Measurements from ENCODE around the gene CDK11A. TPM values are rescaled to one million over a fixed set of nuclear protein-coding genes. Genes with fewer than 3 reads are reported as not detected.
A peak's percentile ranks its signal among the peaks of the same experiment; 100 is the strongest.

Gene CDK11A
- total RNA-seq, 4 donors from 2014 or later = 10.8 to 53.4 (median 23.8) TPM

DNA sequence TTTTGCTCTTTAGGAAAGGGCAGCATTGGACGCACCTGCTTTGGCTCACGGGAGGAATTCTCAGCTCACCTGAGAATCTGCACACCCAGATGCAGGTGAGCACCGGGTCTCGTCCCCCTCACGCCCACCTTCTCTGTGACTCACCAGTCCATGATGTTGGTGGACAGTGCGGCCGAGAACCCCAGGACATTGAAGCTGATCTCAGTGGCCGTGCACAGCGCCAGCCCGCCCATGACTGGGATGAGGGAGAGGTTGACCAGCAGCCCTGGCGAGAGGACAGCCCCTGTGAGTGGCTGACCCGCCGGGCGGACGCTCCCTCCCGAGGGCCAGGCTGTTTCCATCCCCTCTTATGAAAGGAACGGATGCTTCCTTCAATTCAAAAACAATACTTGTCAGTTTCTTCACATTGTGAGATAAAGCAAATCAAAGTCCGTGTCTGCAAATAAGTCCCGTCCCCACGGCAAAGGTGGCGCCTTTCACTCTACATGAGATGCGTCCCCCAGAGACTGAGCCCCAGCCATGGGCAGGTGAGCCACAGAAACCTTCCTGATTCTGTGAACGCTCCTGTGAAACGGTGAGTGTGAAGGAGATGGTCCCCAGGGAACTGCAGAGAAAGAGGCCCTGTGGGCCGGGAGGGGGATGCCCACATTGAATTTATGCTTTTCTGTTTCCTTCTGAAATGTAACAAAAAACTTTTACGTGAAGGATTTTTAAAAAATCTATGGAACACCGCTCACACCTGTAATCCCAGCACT is 52.6 kb downstream of the CDK11A start:
- H3K27me3 ChIP-seq = no peaks in the 10 kb centered on the region
- no peaks in the 10 kb centered on the region for H3K9me3 ChIP-seq
- peaks cover 0 to 79% of the 10 kb centered on the region in 2 donors for H3K36me3 ChIP-seq
- 80 to 100% methylated on average over 1 to 4 of the region's 27 CpGs for WGBS, 2 donors (ENCODE audit: low coverage in 1 of 2)
- ATAC-seq = no peak
- no peaks in the 10 kb centered on the region for H3K4me1 ChIP-seq
- TF ChIP-seq POLR2A (IDR thresholded peaks at IDR 0.05) (no peak), EP300 (IDR thresholded peaks at IDR 0.05) (no peak), POLR2AphosphoS5 (IDR thresholded peaks at IDR 0.05) (no peak)
- TF ChIP-seq, protein P1, sequence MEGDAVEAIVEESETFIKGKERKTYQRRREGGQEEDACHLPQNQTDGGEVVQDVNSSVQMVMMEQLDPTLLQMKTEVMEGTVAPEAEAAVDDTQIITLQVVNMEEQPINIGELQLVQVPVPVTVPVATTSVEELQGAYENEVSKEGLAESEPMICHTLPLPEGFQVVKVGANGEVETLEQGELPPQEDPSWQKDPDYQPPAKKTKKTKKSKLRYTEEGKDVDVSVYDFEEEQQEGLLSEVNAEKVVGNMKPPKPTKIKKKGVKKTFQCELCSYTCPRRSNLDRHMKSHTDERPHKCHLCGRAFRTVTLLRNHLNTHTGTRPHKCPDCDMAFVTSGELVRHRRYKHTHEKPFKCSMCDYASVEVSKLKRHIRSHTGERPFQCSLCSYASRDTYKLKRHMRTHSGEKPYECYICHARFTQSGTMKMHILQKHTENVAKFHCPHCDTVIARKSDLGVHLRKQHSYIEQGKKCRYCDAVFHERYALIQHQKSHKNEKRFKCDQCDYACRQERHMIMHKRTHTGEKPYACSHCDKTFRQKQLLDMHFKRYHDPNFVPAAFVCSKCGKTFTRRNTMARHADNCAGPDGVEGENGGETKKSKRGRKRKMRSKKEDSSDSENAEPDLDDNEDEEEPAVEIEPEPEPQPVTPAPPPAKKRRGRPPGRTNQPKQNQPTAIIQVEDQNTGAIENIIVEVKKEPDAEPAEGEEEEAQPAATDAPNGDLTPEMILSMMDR (IDR thresholded peaks at IDR 0.05) = no peak
- H3K27ac ChIP-seq = no peak overlapping the region
- H3K4me3 ChIP-seq = no peak overlapping the region

DNA sequence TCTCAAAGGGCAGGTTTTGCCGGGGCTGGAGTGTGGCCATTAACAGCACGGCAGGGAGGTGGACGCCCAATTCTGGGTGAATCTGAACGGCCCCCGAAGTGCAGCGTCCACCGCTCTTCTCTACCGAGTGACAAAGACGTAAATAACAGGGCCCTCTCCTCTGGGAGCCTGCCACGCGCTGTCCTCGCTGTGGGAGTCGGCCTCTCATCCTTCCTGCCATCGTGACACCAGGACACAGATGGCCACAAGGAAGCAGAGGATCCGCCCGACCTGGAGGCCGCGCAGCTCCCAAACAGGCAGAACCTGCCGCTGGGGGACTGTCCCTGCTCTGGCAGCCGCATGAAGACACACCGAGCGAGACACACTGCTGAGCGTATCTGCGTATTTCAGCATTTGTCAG is 53.3 kb downstream of the CDK11A start:
- H3K36me3 ChIP-seq = peaks cover 0 to 85% of the 10 kb centered on the region in 2 donors
- no peak for TF ChIP-seq POLR2AphosphoS5 (IDR thresholded peaks at IDR 0.05)
- TF ChIP-seq POLR2A (IDR thresholded peaks at IDR 0.05) = no peak
- TF ChIP-seq, protein P1 (IDR thresholded peaks at IDR 0.05) = no peak
- TF ChIP-seq EP300 (IDR thresholded peaks at IDR 0.05) = no peak
- 95 to 100% methylated on average over 3 to 4 of the region's 24 CpGs for WGBS, 2 donors (ENCODE audit: low coverage in 1 of 2)

DNA sequence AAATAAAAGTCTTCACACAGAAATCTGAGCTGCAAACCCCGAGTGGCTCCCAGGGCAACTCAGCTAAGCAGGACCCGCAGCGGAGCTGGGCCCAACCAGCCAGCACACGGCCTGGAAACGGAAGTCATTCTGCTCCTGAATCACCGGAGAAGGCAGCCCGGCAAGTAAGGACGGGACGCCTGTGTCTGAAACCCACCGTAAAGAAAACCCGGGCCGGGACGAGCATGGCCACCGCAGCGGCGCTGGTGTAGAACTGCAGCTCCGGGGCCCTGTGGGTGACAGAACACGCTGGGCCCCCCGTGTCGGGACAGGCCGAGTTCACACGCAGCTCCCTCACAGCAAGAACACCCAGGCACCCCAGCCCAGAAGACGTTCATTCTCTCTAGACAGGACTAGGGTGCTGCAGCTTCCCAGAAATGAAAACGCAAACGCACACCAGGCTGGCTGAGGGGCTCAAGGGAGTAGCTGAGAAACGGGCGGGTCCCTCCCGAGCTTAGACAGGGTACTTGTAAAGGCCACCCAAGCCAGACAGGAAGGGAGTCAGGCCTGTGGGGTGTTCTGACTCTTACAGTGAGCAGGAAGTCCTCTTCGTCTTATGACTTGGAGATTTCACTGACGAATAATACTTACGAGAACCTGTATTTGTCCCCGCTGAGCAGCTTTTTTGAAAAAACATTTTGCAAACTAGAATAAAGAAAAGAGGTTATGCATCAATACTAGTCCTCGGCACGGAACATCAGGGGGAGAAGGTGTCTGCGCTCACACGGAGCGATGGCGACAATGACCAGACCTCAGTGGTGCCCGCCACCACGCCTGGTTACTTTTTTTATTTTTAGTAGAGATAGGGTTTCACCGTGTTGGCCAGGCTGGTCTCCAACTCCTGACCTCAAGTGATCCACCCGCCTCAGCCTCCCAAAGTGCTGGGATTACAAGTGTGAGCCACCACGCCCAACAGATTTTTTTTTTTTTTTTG is 54.4 kb downstream of the CDK11A start:
- H3K36me3 ChIP-seq = peaks cover 0 to 91% of the 10 kb centered on the region in 2 donors
- H3K9me3 ChIP-seq = no peaks in the 10 kb centered on the region

More for the DNA sequence above, 53.3 kb downstream of the CDK11A start:
- no peak for ATAC-seq
- H3K4me1 ChIP-seq = no peaks in the 10 kb centered on the region
- no peaks in the 10 kb centered on the region for H3K27me3 ChIP-seq
- H3K9me3 ChIP-seq = no peaks in the 10 kb centered on the region
- no peak overlapping the region for H3K4me3 ChIP-seq
- no peak overlapping the region for H3K27ac ChIP-seq

DNA sequence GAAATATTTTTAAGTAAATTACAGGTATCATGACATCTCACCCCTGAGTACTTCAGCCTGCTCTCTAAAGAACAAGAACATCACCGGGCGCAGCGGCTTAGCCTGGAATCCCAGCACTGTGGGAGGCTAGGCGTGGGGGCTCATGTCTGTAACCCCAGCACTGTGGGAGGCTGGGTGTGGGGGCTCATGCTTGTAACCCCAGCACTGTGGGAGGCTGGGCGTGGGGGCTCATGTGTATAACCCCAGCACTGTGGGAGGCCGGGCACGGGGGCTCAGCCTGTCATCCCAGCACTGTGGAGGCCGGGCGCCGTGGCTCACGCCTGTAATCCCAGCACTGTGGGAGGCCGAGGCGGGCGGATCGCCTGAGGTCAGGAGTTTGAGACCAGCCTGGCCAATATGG is 57.6 kb downstream of the CDK11A start:
- no peak for ATAC-seq
- Histone ChIP-seq H3K27ac (no peak overlapping the region), H3K27me3 (no peaks in the 10 kb centered on the region), H3K9me3 (no peaks in the 10 kb centered on the region), H3K36me3 (peaks cover 0 to 78% of the 10 kb centered on the region in 2 donors), H3K4me3 (no peak overlapping the region), H3K4me1 (no peaks in the 10 kb centered on the region)
- no peak for TF ChIP-seq POLR2AphosphoS5 (IDR thresholded peaks at IDR 0.05)
- TF ChIP-seq EP300 (IDR thresholded peaks at IDR 0.05) = no peak
- no peak for TF ChIP-seq POLR2A (IDR thresholded peaks at IDR 0.05)
- no CpG with 5 or more reads among the region's 15 CpGs for WGBS, 2 donors (ENCODE audit: low coverage in 1 of 2)

More for the DNA sequence above, 54.4 kb downstream of the CDK11A start:
- no peaks in the 10 kb centered on the region for H3K4me1 ChIP-seq
- no peaks in the 10 kb centered on the region for H3K27me3 ChIP-seq
- ATAC-seq = no peak
- H3K27ac ChIP-seq = no peak overlapping the region
- H3K4me3 ChIP-seq = no peak overlapping the region
- TF ChIP-seq EP300 (IDR thresholded peaks at IDR 0.05) = no peak
- WGBS, 2 donors (ENCODE audit: low coverage in 1 of 2) = 86 to 92% methylated on average over 13 to 23 of the region's 43 CpGs

DNA sequence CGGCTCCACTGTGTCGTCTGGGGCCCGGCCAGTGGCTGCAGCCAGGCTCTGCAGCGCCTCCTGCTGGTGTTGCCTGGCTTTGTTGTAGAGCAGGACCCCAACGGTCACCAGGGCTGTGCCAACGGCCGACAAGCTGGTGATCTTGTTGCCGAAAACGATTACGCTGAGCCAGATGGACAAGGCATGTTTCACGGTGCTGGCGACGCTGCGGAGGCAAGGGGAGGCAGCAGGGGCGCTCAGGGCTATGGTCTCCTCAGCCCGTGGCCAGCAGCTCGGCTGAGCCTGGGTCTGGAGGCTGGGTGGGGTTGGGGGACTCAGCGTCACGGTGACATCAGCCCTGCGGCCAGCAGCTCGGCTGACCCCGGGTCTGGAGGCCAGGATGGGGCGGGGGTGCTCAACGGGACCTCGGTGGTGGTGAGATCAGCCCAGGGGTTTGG is 58.3 kb downstream of the CDK11A start:
- TF ChIP-seq POLR2AphosphoS5 (IDR thresholded peaks at IDR 0.05) = no peak
- TF ChIP-seq, protein P1 (IDR thresholded peaks at IDR 0.05) = peak in 3 of 4 experiments; percentile 6 to 55 (median 20)
- H3K4me1 ChIP-seq = no peaks in the 10 kb centered on the region
- no peaks in the 10 kb centered on the region for H3K9me3 ChIP-seq
- H3K36me3 ChIP-seq = peaks cover 0 to 71% of the 10 kb centered on the region in 2 donors
- 80% methylated on average over 1 of the region's 25 CpGs; no CpG with 5 or more reads in 1 of the 2 donors for WGBS, 2 donors (ENCODE audit: low coverage in 1 of 2)
- peak; percentile 16 for ATAC-seq
- no peak overlapping the region for H3K27ac ChIP-seq
- no peak overlapping the region for H3K4me3 ChIP-seq
- H3K27me3 ChIP-seq = no peaks in the 10 kb centered on the region

All from gastroesophageal sphincter (tissue), 4 donors.